IgD-negative memory B cell (primary cell): ENCODE measurements around the gene PCBD2. TPM values are rescaled to one million over a fixed set of nuclear protein-coding genes. Genes with fewer than 3 reads are reported as not detected.
A peak's percentile ranks its signal among the peaks of the same experiment; 100 is the strongest.
"Not testable (repeated sequence)": the region's sequence is repeated elsewhere in the genome, so short reads cannot be mapped to it uniquely, and the experiment has no call there.

Experiments used
- H3K27ac Mint-ChIP-seq, 3 donors: one replicate each; pipeline ENCODE4 v1.8.0; 2020 to 2022; ENCODE audit warnings: mild to moderate bottlenecking in 3 of 3, mixed read lengths in 3 of 3, moderate library complexity in 1 of 3
- H3K27me3 Mint-ChIP-seq: one replicate; pipeline ENCODE4 v1.8.0; 2021; ENCODE audit warnings: mixed read lengths
- H3K36me3 Mint-ChIP-seq: one replicate; pipeline ENCODE4 v1.8.0; 2020; ENCODE audit warnings: mild to moderate bottlenecking, mixed read lengths
- H3K4me1 Mint-ChIP-seq, 3 donors: one replicate each; pipeline ENCODE4 v1.8.0; 2020 to 2022; ENCODE audit warnings: mixed read lengths in 3 of 3, mild to moderate bottlenecking in 1 of 3
- H3K4me3 Mint-ChIP-seq, 4 donors: one replicate each; pipeline ENCODE4 v1.8.0; 2020 to 2022; ENCODE audit warnings: mild to moderate bottlenecking in 4 of 4, mixed read lengths in 4 of 4, moderate library complexity in 3 of 4
- H3K9me3 Mint-ChIP-seq, 3 donors: one replicate each; pipeline ENCODE4 v1.8.0; 2020 to 2021; ENCODE audit warnings: mixed read lengths in 3 of 3, mild to moderate bottlenecking in 1 of 3
- polyA plus RNA-seq: library from polyadenylated mRNA; unstranded; fragments of 300-500 nt; fragmentation: Illumina TruSeq; gene quantifications from one replicate; pipeline ENCODE4 v1.2.3, GENCODE V29; 2021

Gene PCBD2
- polyA plus RNA-seq, 1 donor from 2014 or later: 13.9 TPM

GRCh38 chr5:134964359-134965270, 59.7 kb downstream of the PCBD2 start:
- H3K4me1 Mint-ChIP-seq: no peaks in the 10 kb centered on the region
- no peak overlapping the region for H3K4me3 Mint-ChIP-seq
- H3K9me3 Mint-ChIP-seq: no peaks in the 10 kb centered on the region
- peaks cover 8% of the 10 kb centered on the region for H3K36me3 Mint-ChIP-seq
- no peak overlapping the region for H3K27ac Mint-ChIP-seq
- H3K27me3 Mint-ChIP-seq: no peaks in the 10 kb centered on the region

- no peak overlapping the region for H3K27ac Mint-ChIP-seq
- H3K27me3 Mint-ChIP-seq: no peaks in the 10 kb centered on the region
- H3K9me3 Mint-ChIP-seq: no peaks in the 10 kb centered on the region
- H3K4me1 Mint-ChIP-seq: no peaks in the 10 kb centered on the region
- peaks cover 7% of the 10 kb centered on the region for H3K36me3 Mint-ChIP-seq
- H3K4me3 Mint-ChIP-seq: no peak overlapping the region
Observed at GRCh38 chr5:134965271-134965825, 60.4 kb downstream of the PCBD2 start.

- no peaks in the 10 kb centered on the region for H3K9me3 Mint-ChIP-seq
Observed at GRCh38 chr5:134967607-134968006, 62.7 kb downstream of the PCBD2 start, which contains the start of gene CATSPER3. Gene CATSPER3 (plus strand): TSS chr5:134967907. CDS start chr5:134967992, 85 bp downstream.

GRCh38 chr5:134968055-134968454, 63.1 kb downstream of the PCBD2 start:
- H3K9me3 Mint-ChIP-seq: no peaks in the 10 kb centered on the region
- no peak overlapping the region for H3K27ac Mint-ChIP-seq
- H3K27me3 Mint-ChIP-seq: no peaks in the 10 kb centered on the region
- H3K4me3 Mint-ChIP-seq: no peak overlapping the region
- no peaks in the 10 kb centered on the region for H3K4me1 Mint-ChIP-seq
- H3K36me3 Mint-ChIP-seq: peaks cover 6% of the 10 kb centered on the region

More at GRCh38 chr5:134967607-134968006, 62.7 kb downstream of the PCBD2 start, which contains the start of gene CATSPER3:
- no peak within 1 kb of the TSS for H3K4me3 Mint-ChIP-seq
- no peak within 1 kb of the TSS for H3K27ac Mint-ChIP-seq
- no peaks in the 10 kb centered on the region for H3K27me3 Mint-ChIP-seq
- H3K4me1 Mint-ChIP-seq: no peaks in the 10 kb centered on the region
- peaks cover 6% of the 10 kb centered on the region for H3K36me3 Mint-ChIP-seq

- Mint-ChIP-seq H3K4me1 (no peaks in the 10 kb centered on the region), H3K9me3 (peaks cover 0 to 4% (median 0%) of the 10 kb centered on the region in 3 donors), H3K27ac (no peak overlapping the region), H3K27me3 (no peaks in the 10 kb centered on the region), H3K4me3 (no peak overlapping the region), H3K36me3 (peaks cover 6% of the 10 kb centered on the region)
Observed at GRCh38 chr5:134969166-134969565, 64.2 kb downstream of the PCBD2 start.

- Mint-ChIP-seq H3K36me3 (peaks cover 17% of the 10 kb centered on the region), H3K4me1 (no peaks in the 10 kb centered on the region), H3K27ac (no peak overlapping the region), H3K9me3 (peaks cover 8 to 26% (median 13%) of the 10 kb centered on the region in 3 donors), H3K4me3 (no peak overlapping the region), H3K27me3 (no peaks in the 10 kb centered on the region)
Observed at GRCh38 chr5:134975078-134975715, 70.3 kb downstream of the PCBD2 start.

GRCh38 chr5:134975843-134976242, 70.9 kb downstream of the PCBD2 start:
- no peaks in the 10 kb centered on the region for H3K4me1 Mint-ChIP-seq
- H3K4me3 Mint-ChIP-seq: no peak overlapping the region
- H3K9me3 Mint-ChIP-seq: peaks cover 8 to 26% (median 13%) of the 10 kb centered on the region in 3 donors
- no peak overlapping the region for H3K27ac Mint-ChIP-seq
- H3K27me3 Mint-ChIP-seq: no peaks in the 10 kb centered on the region
- H3K36me3 Mint-ChIP-seq: peaks cover 17% of the 10 kb centered on the region

- H3K27ac Mint-ChIP-seq: no peak overlapping the region
- no peaks in the 10 kb centered on the region for H3K4me1 Mint-ChIP-seq
- H3K4me3 Mint-ChIP-seq: no peak overlapping the region
- peaks cover 8 to 32% (median 19%) of the 10 kb centered on the region in 3 donors for H3K9me3 Mint-ChIP-seq
- peaks cover 15% of the 10 kb centered on the region for H3K36me3 Mint-ChIP-seq
- H3K27me3 Mint-ChIP-seq: no peaks in the 10 kb centered on the region
Observed at GRCh38 chr5:134976841-134977240, 71.9 kb downstream of the PCBD2 start.

GRCh38 chr5:134979416-134979815, 74.5 kb downstream of the PCBD2 start:
- no peaks in the 10 kb centered on the region for H3K27me3 Mint-ChIP-seq
- no peaks in the 10 kb centered on the region for H3K4me1 Mint-ChIP-seq

GRCh38 chr5:134982230-134982629, 77.3 kb downstream of the PCBD2 start:
- H3K36me3 Mint-ChIP-seq: peaks cover 7% of the 10 kb centered on the region
- H3K9me3 Mint-ChIP-seq: peaks cover 9 to 42% (median 26%) of the 10 kb centered on the region in 3 donors
- H3K4me3 Mint-ChIP-seq: no peak overlapping the region
- H3K4me1 Mint-ChIP-seq: no peaks in the 10 kb centered on the region
- H3K27ac Mint-ChIP-seq: no peak overlapping the region
- peaks cover 4% of the 10 kb centered on the region for H3K27me3 Mint-ChIP-seq

More at GRCh38 chr5:134979416-134979815, 74.5 kb downstream of the PCBD2 start:
- Mint-ChIP-seq H3K27ac (no peak overlapping the region), H3K36me3 (peaks cover 17% of the 10 kb centered on the region), H3K9me3 (peaks cover 11 to 51% (median 29%) of the 10 kb centered on the region in 3 donors), H3K4me3 (peak overlapping the region in 1 of 4 donors; percentile 5)

- Mint-ChIP-seq H3K27ac (no peak overlapping the region), H3K9me3 (peaks cover 0 to 7% (median 0%) of the 10 kb centered on the region in 3 donors), H3K4me1 (peaks cover 2 to 5% (median 4%) of the 10 kb centered on the region in 3 donors), H3K27me3 (peaks cover 4% of the 10 kb centered on the region), H3K4me3 (no peak overlapping the region), H3K36me3 (no peaks in the 10 kb centered on the region)
Observed at GRCh38 chr5:134989266-134989830, 84.4 kb downstream of the PCBD2 start.

GRCh38 chr5:134990183-134990582, 85.3 kb downstream of the PCBD2 start:
- not testable (repeated sequence) for H3K27ac Mint-ChIP-seq, H3K9me3 Mint-ChIP-seq, H3K27me3 Mint-ChIP-seq, H3K36me3 Mint-ChIP-seq, H3K4me3 Mint-ChIP-seq
- peaks cover 10 to 13% (median 12%) of the 10 kb centered on the region in 3 donors for H3K4me1 Mint-ChIP-seq

GRCh38 chr5:134992148-134992547, 87.2 kb downstream of the PCBD2 start:
- Mint-ChIP-seq H3K4me1 (peaks cover 14 to 16% (median 16%) of the 10 kb centered on the region in 3 donors), H3K27ac (no peak overlapping the region), H3K27me3 (no peaks in the 10 kb centered on the region), H3K4me3 (no peak overlapping the region), H3K9me3 (peaks cover 0 to 6% (median 0%) of the 10 kb centered on the region in 3 donors), H3K36me3 (no peaks in the 10 kb centered on the region)

- Mint-ChIP-seq H3K27me3 (no peaks in the 10 kb centered on the region), H3K9me3 (peaks cover 0 to 6% (median 0%) of the 10 kb centered on the region in 3 donors), H3K4me1 (peaks cover 14 to 16% (median 16%) of the 10 kb centered on the region in 3 donors), H3K4me3 (no peak overlapping the region), H3K27ac (no peak overlapping the region), H3K36me3 (no peaks in the 10 kb centered on the region)
Observed at GRCh38 chr5:134993161-134993560, 88.2 kb downstream of the PCBD2 start.
